ENCODE measurements around the gene CELA3A. TPM values are rescaled to one million over a fixed set of nuclear protein-coding genes. Genes with fewer than 3 reads are reported as not detected.
"Not testable (repeated sequence)": the region's sequence is repeated elsewhere in the genome, so short reads cannot be mapped to it uniquely, and the experiment has no call there.

The CELA3A gene
- total RNA-seq, 1 donor from 2014 or later: not detected

- Histone ChIP-seq H3K27me3 (ENCODE audit: control insufficient read depth, insufficient read depth, low read length) (no peaks in the 10 kb centered on the region), H3K4me3 (ENCODE audit: low read depth, low read length) (no peak overlapping the region)
- TF ChIP-seq CTCF (IDR thresholded peaks at IDR 0.05; ENCODE audit: insufficient read depth, low read length, poor library complexity, severe bottlenecking): no peak
Observed at GRCh38 chr1:22030057-22030456, 28.6 kb downstream of the CELA3A start.

GRCh38 chr1:22030473-22030872 lies 29.0 kb downstream of the CELA3A start:
- Histone ChIP-seq H3K27me3 (ENCODE audit: control insufficient read depth, insufficient read depth, low read length) (no peaks in the 10 kb centered on the region), H3K4me3 (ENCODE audit: low read depth, low read length) (no peak overlapping the region), H3K36me3 (ENCODE audit: control insufficient read depth, insufficient read depth, low read length) (no peaks in the 10 kb centered on the region)
- TF ChIP-seq CTCF (IDR thresholded peaks at IDR 0.05; ENCODE audit: insufficient read depth, low read length, poor library complexity, severe bottlenecking): no peak
- DNase-seq (ENCODE audit: low read depth): no peak

More at GRCh38 chr1:22030057-22030456, 28.6 kb downstream of the CELA3A start:
- H3K36me3 ChIP-seq (ENCODE audit: control insufficient read depth, insufficient read depth, low read length): no peaks in the 10 kb centered on the region
- no peak for DNase-seq (ENCODE audit: low read depth)

GRCh38 chr1:22031214-22031962 lies 29.9 kb downstream of the CELA3A start:
- no peak for TF ChIP-seq CTCF (IDR thresholded peaks at IDR 0.05; ENCODE audit: insufficient read depth, low read length, poor library complexity, severe bottlenecking)
- no peaks in the 10 kb centered on the region for H3K36me3 ChIP-seq (ENCODE audit: control insufficient read depth, insufficient read depth, low read length)
- DNase-seq (ENCODE audit: low read depth): no peak
- H3K27me3 ChIP-seq (ENCODE audit: control insufficient read depth, insufficient read depth, low read length): no peaks in the 10 kb centered on the region
- H3K4me3 ChIP-seq (ENCODE audit: low read depth, low read length): no peak overlapping the region

- H3K27me3 ChIP-seq (ENCODE audit: control insufficient read depth, insufficient read depth, low read length); H3K4me3 ChIP-seq (ENCODE audit: low read depth, low read length); DNase-seq (ENCODE audit: low read depth); H3K36me3 ChIP-seq (ENCODE audit: control insufficient read depth, insufficient read depth, low read length): not testable (repeated sequence)
Observed at GRCh38 chr1:22034834-22035233, 33.4 kb downstream of the CELA3A start.

GRCh38 chr1:22037520-22037919 lies 36.1 kb downstream of the CELA3A start:
- DNase-seq (ENCODE audit: low read depth): no peak
- Histone ChIP-seq H3K27me3 (ENCODE audit: control insufficient read depth, insufficient read depth, low read length) (no peaks in the 10 kb centered on the region), H3K36me3 (ENCODE audit: control insufficient read depth, insufficient read depth, low read length) (no peaks in the 10 kb centered on the region), H3K4me3 (ENCODE audit: low read depth, low read length) (no peak overlapping the region)
- no peak for TF ChIP-seq CTCF (IDR thresholded peaks at IDR 0.05; ENCODE audit: insufficient read depth, low read length, poor library complexity, severe bottlenecking)

GRCh38 chr1:22038036-22038435 lies 36.6 kb downstream of the CELA3A start:
- no peaks in the 10 kb centered on the region for H3K27me3 ChIP-seq (ENCODE audit: control insufficient read depth, insufficient read depth, low read length)
- no peak overlapping the region for H3K4me3 ChIP-seq (ENCODE audit: low read depth, low read length)
- no peaks in the 10 kb centered on the region for H3K36me3 ChIP-seq (ENCODE audit: control insufficient read depth, insufficient read depth, low read length)
- DNase-seq (ENCODE audit: low read depth): no peak
- no peak for TF ChIP-seq CTCF (IDR thresholded peaks at IDR 0.05; ENCODE audit: insufficient read depth, low read length, poor library complexity, severe bottlenecking)

Measured in kidney epithelial cell (primary cell).